ENCODE measurements around the gene SDK2. TPM values are rescaled to one million over a fixed set of nuclear protein-coding genes. Genes with fewer than 3 reads are reported as not detected.

SDK2 gene
- total RNA-seq, 2 experiments from 2014 or later = 0.09 to 3.7 TPM

DNA sequence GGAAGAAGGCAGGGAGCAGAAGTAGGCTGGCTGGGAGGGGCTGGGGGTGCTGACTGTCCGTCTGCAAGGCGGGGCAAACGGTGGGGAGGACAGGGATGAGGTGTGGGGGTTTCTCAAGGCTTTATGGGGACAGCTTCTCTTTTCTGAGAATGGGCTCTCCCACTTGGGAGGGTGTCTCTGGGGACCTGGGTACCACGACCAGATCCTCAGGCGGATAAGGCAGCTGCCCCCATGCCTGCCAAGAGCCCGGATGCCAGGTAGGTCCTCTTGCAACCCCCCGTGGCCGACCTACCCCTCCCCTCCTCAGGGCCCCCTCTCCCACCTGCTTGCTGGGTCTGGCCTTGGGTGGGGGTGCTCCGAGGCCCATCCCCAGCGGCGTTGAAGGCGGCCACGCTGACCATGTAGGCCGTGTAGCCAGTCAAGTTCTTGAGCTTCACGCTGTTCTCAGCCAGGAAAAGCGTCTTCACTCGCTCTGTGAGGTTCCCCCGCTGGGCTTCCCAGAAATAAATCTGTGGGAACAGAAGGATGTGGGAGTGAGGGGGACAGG is 276.1 kb downstream of the SDK2 start:
- DNase-seq (no peak), ATAC-seq (no peak)
- Mint-ChIP-seq H3K4me1 (no peaks in the 10 kb centered on the region), H3K27me3 (peaks cover 21% of the 10 kb centered on the region), H3K4me3 (no peak overlapping the region), H3K9me3 (ENCODE audit: low read depth) (no peaks in the 10 kb centered on the region), H3K27ac (no peak overlapping the region), H3K36me3 (no peaks in the 10 kb centered on the region)
- CTCF ChIA-PET = interaction anchor here (1.1 to 7.3 kb wide), 6 partner anchors 110 to 811 kb away, joined by 3 to 96 read pairs (median 23); no protein-coding TSS in a partner anchor

DNA sequence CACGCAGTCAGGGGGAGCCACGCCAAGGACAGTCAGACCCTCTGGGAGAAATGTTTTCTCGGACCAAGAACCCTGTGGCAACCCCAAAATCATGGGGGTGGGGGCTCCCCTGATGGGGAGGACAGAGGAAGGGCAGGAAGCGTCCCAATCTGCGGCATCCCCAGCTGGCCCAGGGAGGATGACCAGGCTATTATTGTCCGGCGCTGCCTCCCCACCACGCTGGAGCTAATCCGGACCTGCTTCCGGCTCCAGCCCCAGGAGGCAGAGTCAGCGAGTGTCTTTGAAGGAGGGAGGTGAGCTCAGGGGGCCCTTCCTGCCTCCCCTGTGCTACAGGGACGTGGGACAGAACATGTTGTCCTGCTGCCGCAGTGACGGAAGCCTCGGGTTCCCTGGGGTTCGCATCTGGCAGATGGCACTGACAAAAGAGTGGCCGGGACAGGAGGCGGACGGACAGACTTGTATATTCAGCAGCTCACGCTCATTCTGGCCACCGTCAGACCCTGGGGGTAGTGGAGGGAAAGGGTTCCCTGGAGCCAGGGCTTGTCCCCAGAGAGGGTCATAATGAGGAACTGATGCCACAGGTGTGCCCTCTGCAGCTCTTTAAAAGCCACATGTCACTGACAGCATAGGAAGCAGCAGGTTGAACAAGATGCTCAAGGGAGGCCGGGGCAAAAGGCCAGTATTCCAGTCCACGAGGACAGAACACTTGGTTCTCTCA is 278.2 kb downstream of the SDK2 start:
- Mint-ChIP-seq H3K9me3 (ENCODE audit: low read depth) (no peaks in the 10 kb centered on the region), H3K27me3 (peaks cover 5% of the 10 kb centered on the region), H3K36me3 (no peaks in the 10 kb centered on the region), H3K27ac (no peak overlapping the region), H3K4me3 (no peak overlapping the region), H3K4me1 (no peaks in the 10 kb centered on the region)
- DNase-seq = no peak
- CTCF ChIA-PET = interaction anchor here (0.6 to 1.3 kb wide), 3 partner anchors 64 to 638 kb away, joined by 3 to 5 read pairs (median 3); no protein-coding TSS in a partner anchor
- no peak for ATAC-seq

DNA sequence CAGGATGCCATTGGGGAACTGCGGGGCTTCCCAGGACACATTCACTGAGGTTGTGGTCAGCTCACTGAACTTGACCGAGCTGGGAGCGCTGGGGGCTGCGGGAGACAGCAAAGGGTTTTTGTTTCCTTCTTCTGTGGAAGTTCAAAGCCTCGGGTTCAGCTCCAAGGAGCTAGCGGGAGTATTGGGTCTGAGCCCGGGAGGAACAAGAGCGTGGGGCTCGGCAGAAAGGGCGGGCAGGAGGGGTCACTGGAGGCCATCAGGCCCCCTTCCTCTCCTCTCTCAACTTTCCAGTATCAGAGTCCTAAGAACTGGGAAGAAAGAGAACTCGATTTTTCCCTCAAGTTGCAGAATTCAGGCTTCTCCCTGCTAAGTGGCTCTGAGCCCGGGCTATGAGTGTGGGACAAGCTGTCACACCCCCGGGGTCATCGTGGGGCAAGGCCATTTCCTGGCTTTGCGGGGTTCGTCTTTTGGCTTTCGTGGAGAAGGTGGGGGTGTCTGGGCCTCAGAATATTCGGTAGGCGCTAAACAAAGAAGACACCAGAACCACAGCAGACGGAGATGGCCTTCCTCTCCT is 278.9 kb downstream of the SDK2 start:
- no peaks in the 10 kb centered on the region for H3K36me3 Mint-ChIP-seq
- no peaks in the 10 kb centered on the region for H3K4me1 Mint-ChIP-seq
- no peaks in the 10 kb centered on the region for H3K9me3 Mint-ChIP-seq (ENCODE audit: low read depth)
- DNase-seq = no peak
- H3K4me3 Mint-ChIP-seq = no peak overlapping the region
- ATAC-seq = no peak
- H3K27ac Mint-ChIP-seq = no peak overlapping the region
- H3K27me3 Mint-ChIP-seq = no peaks in the 10 kb centered on the region
- CTCF ChIA-PET = interaction anchor here (1.2 kb wide), 1 partner anchor 638 kb away, joined by 3 read pairs; no protein-coding TSS in a partner anchor

DNA sequence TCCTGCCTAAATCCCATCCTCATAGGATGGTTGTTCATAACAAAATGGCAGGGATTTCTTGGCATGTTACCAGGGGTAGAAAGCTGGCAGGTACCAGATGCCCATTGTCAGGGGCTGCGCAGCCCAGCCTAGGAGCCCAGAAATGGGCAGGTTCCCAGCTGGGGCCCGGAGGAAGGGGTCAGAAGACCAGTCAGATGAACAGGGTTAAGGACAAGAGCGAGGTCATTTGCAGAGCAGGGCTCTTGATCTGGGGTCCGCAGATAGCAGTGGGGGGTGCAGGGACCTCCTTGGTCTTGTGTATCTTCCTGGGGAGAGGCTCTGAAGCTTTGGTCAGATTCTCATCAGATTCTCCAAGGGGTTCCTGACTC is 280.1 kb downstream of the SDK2 start:
- Mint-ChIP-seq H3K27me3 (no peaks in the 10 kb centered on the region), H3K4me3 (no peak overlapping the region), H3K4me1 (no peaks in the 10 kb centered on the region), H3K36me3 (no peaks in the 10 kb centered on the region), H3K9me3 (ENCODE audit: low read depth) (no peaks in the 10 kb centered on the region), H3K27ac (no peak overlapping the region)
- CTCF ChIA-PET = no interaction called here
- no peak for ATAC-seq
- DNase-seq = no peak

GRCh38 chr17:73363442-73364154 is 280.6 kb downstream of the SDK2 start:
- DNase-seq (no peak), ATAC-seq (no peak)
- H3K9me3 Mint-ChIP-seq (ENCODE audit: low read depth) = no peaks in the 10 kb centered on the region
- H3K27ac Mint-ChIP-seq = no peak overlapping the region
- no peaks in the 10 kb centered on the region for H3K36me3 Mint-ChIP-seq
- H3K27me3 Mint-ChIP-seq = no peaks in the 10 kb centered on the region
- no peaks in the 10 kb centered on the region for H3K4me1 Mint-ChIP-seq
- CTCF ChIA-PET = no interaction called here
- no peak overlapping the region for H3K4me3 Mint-ChIP-seq

- ATAC-seq (no peak), DNase-seq (no peak)
- CTCF ChIA-PET = interaction anchor here (0.7 kb wide), 1 partner anchor 52 kb away, joined by 3 read pairs; no protein-coding TSS in a partner anchor
- Mint-ChIP-seq H3K4me1 (no peaks in the 10 kb centered on the region), H3K27me3 (no peaks in the 10 kb centered on the region), H3K36me3 (no peaks in the 10 kb centered on the region), H3K27ac (no peak overlapping the region), H3K4me3 (no peak overlapping the region), H3K9me3 (ENCODE audit: low read depth) (no peaks in the 10 kb centered on the region)
Observed at GRCh38 chr17:73362697-73363096, 281.5 kb downstream of the SDK2 start.

DNA sequence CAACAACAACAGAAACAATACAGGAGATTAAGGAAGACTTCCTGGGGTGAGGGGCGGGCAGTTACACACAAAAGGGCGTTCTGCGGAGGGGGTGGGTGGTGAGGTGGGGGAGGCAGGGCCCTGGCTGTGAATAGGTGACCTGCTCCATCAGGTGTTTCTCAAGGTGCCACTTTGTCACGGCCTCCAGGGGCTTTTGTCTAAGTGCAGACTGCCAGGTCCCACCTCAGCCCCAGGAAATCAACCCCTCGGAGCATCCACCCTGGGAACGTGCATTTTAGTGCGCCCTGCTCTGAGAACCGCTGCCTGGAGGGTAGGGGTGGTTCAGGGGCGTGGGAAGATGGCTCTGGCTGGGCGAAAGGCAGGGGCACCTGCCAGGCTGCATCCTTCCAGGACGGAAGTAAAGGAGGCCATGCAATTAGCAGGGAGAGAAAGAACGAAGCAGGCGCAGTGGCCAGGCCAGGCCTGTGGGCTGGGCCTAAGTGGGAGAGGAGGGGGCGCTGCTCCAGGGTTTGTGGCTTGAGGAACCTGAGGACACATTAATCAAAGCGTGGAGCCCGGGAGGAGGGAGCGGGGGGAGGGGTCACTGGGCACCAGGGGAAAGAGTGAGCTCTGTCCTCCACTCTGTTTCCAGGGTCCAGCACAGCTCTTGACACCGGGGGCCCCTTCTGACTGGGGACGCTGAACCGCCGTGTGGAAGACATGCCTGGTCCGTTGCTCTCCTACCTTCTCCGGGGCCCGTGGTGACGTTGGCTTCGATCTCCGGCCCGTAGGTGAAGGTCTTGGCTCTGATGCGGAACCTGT is 283.1 kb downstream of the SDK2 start:
- no peaks in the 10 kb centered on the region for H3K4me1 Mint-ChIP-seq
- CTCF ChIA-PET = no interaction called here
- H3K9me3 Mint-ChIP-seq (ENCODE audit: low read depth) = no peaks in the 10 kb centered on the region
- no peaks in the 10 kb centered on the region for H3K36me3 Mint-ChIP-seq
- ATAC-seq = no peak
- no peaks in the 10 kb centered on the region for H3K27me3 Mint-ChIP-seq
- no peak overlapping the region for H3K4me3 Mint-ChIP-seq
- H3K27ac Mint-ChIP-seq = no peak overlapping the region
- no peak for DNase-seq

GRCh38 chr17:73359987-73360410 is 284.2 kb downstream of the SDK2 start:
- Mint-ChIP-seq H3K9me3 (ENCODE audit: low read depth) (no peaks in the 10 kb centered on the region), H3K4me3 (no peak overlapping the region), H3K27me3 (no peaks in the 10 kb centered on the region), H3K4me1 (no peaks in the 10 kb centered on the region), H3K27ac (no peak overlapping the region), H3K36me3 (no peaks in the 10 kb centered on the region)
- DNase-seq (no peak), ATAC-seq (no peak)
- CTCF ChIA-PET = interaction anchor here (1.6 kb wide), 1 partner anchor 105 kb away, joined by 6 read pairs; no protein-coding TSS in a partner anchor

DNA sequence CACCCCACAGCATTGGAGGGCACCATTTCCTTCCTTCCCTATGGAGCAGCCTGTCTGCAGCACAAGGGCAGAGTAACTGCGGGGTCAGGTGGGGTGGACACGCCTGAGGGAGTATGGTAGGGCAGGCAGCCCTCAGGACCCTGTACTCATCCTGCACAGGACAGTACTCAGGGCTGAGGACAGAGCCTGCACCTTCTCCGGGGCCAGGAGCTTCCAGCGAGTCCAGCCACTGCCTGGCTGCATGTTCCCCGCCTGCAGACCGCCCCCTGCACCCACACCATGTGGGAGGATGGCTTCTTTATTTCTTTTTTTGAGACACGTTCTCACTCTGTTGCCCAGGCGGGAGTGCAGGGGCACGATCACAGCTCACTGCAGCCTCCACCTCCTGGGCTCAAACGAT is 284.9 kb downstream of the SDK2 start:
- Mint-ChIP-seq H3K4me1 (no peaks in the 10 kb centered on the region), H3K27me3 (no peaks in the 10 kb centered on the region), H3K36me3 (no peaks in the 10 kb centered on the region), H3K4me3 (no peak overlapping the region), H3K27ac (no peak overlapping the region), H3K9me3 (ENCODE audit: low read depth) (no peaks in the 10 kb centered on the region)
- no peak for ATAC-seq
- no peak for DNase-seq
- CTCF ChIA-PET = interaction anchor here (1.6 kb wide), 1 partner anchor 104 kb away, joined by 6 read pairs; no protein-coding TSS in a partner anchor

GRCh38 chr17:73358668-73359067 is 285.6 kb downstream of the SDK2 start:
- H3K4me3 Mint-ChIP-seq = no peak overlapping the region
- CTCF ChIA-PET = interaction anchor here (1.6 kb wide), 1 partner anchor 104 kb away, joined by 6 read pairs; no protein-coding TSS in a partner anchor
- H3K4me1 Mint-ChIP-seq = no peaks in the 10 kb centered on the region
- H3K27me3 Mint-ChIP-seq = no peaks in the 10 kb centered on the region
- ATAC-seq (no peak), DNase-seq (no peak)
- H3K36me3 Mint-ChIP-seq = no peaks in the 10 kb centered on the region
- H3K9me3 Mint-ChIP-seq (ENCODE audit: low read depth) = no peaks in the 10 kb centered on the region
- H3K27ac Mint-ChIP-seq = no peak overlapping the region

DNA sequence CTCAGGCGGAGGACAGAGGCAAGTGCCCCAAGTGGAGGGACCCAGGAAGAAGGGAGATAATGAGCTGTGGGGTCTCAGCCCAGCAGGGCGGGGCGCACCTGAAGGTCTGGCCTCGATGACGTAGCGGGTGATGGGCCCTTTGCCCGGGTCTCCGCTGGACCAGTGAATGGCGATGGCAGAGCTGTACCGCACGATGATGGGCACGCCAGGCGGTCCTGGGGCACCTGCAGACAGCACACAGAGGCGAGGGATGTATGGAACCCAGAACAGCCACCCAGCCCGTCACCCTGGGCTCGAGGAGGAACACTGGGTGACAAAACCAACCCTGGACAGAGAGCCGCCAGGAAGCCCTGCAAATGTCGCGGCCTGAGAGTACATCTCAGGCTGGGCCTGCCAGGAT is 286.3 kb downstream of the SDK2 start:
- Mint-ChIP-seq H3K27me3 (no peaks in the 10 kb centered on the region), H3K9me3 (ENCODE audit: low read depth) (no peaks in the 10 kb centered on the region), H3K4me3 (no peak overlapping the region), H3K36me3 (no peaks in the 10 kb centered on the region), H3K4me1 (no peaks in the 10 kb centered on the region), H3K27ac (no peak overlapping the region)
- CTCF ChIA-PET = no interaction called here
- ATAC-seq (no peak), DNase-seq (no peak)

- no peak overlapping the region for H3K27ac Mint-ChIP-seq
- no peaks in the 10 kb centered on the region for H3K9me3 Mint-ChIP-seq (ENCODE audit: low read depth)
- H3K27me3 Mint-ChIP-seq = no peaks in the 10 kb centered on the region
- DNase-seq = no peak
- no peaks in the 10 kb centered on the region for H3K4me1 Mint-ChIP-seq
- no peaks in the 10 kb centered on the region for H3K36me3 Mint-ChIP-seq
- CTCF ChIA-PET = no interaction called here
- no peak for ATAC-seq
- no peak overlapping the region for H3K4me3 Mint-ChIP-seq
Observed at GRCh38 chr17:73357318-73357717, 286.9 kb downstream of the SDK2 start.

DNA sequence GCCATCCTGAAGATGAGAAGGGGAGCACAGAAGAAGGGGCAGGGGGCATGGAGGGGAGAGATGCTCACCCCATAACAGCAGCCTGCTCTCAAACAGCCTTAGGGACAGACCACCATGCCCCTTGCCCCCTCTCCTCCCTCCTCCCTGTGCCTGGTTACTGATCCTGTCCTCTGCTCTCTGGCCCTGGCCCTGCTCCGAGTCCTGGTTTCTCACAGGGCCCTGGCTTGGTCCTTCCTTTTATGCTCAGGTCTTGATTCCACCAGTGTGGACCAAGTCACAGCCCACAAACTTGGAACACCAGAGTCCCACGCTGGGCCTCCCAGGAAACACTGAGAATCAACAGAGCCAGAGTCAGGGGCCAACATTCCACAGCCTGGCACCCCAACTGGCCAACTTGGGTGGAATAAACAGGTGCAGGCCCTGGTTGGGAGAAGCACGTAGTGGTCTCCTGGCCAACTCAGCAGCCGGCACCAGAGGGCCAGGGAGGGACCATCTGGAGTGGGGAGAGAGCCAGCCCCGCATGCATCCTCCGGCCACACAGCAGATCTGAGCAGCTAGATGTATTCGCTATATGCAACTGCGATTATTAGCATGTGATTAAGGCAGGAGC is 287.6 kb downstream of the SDK2 start:
- no peaks in the 10 kb centered on the region for H3K36me3 Mint-ChIP-seq
- no peak overlapping the region for H3K4me3 Mint-ChIP-seq
- no peaks in the 10 kb centered on the region for H3K27me3 Mint-ChIP-seq
- H3K9me3 Mint-ChIP-seq (ENCODE audit: low read depth) = no peaks in the 10 kb centered on the region
- DNase-seq (no peak), ATAC-seq (no peak)
- CTCF ChIA-PET = no interaction called here
- no peaks in the 10 kb centered on the region for H3K4me1 Mint-ChIP-seq
- no peak overlapping the region for H3K27ac Mint-ChIP-seq

All from activated CD8-positive, alpha-beta memory T cell treated with anti-CD3 and anti-CD28 coated beads, Interleukin-2, amount 10 ng/mL, durations not matched to agents 7 days and 5 days (primary cell).